ENCODE data around the gene ABCB4. TPM values are rescaled to one million over a fixed set of nuclear protein-coding genes. Genes with fewer than 3 reads are reported as not detected.

Gene ABCB4
- total RNA-seq, 1 donor from 2014 or later = 30.6 TPM

Other genes starting within 250 kb of the ABCB4 start
- gene CROT, start 130.0 kb downstream of the ABCB4 start, total RNA-seq (ENCODE audit: insufficient read depth, low replicate concordance) = 20.7 TPM
- gene ABCB1, start 125.2 kb upstream of the ABCB4 start, total RNA-seq (ENCODE audit: insufficient read depth, low replicate concordance) = 8.7 TPM
- 3.6 TPM for gene RUNDC3B, start 152.7 kb upstream of the ABCB4 start, total RNA-seq (ENCODE audit: insufficient read depth, low replicate concordance)

Measured in umbilical cord (tissue), 1 donor.